OCI-LY7 (cell line): ENCODE results near the gene DNAH14. TPM values are rescaled to one million over a fixed set of nuclear protein-coding genes. Genes with fewer than 3 reads are reported as not detected.

Experiments
- BruUV-seq: library from RNA; stranded (reverse); fragments of 400-500 nt; replicated peaks from 2 replicates; lab custom pipeline; 2021; lab: Mats Ljungman, UMichigan
- CTCF ChIA-PET: fragments of 300-600 bp; sonication (Branson Sonifier 250); formaldehyde crosslinking; loops from one replicate; lab custom pipeline; 2022; ENCODE audit warnings: antibody characterized with exemption; ENCODE audit not compliant: unreplicated experiment; lab: Charles Lee
- POLR2A ChIA-PET: fragments of 300-600 bp; sonication (Branson Sonifier 250); formaldehyde crosslinking; loops from one replicate; lab custom pipeline; 2022; ENCODE audit warnings: antibody characterized with exemption; lab: Charles Lee
- DNase-seq: peaks from one replicate; pipeline ENCODE4 v3.0.0-alpha.2; 2015; ENCODE audit warnings: low spot score
- H2AFZ ChIP-seq: fragments of 200-600 bp; sonication (generic), shearing (Covaris generic); 2 replicates; pipeline ENCODE4 v1.6.1; 2014; ENCODE audit warnings: mild to moderate bottlenecking, antibody characterized with exemption, low read length, moderate library complexity
- H3K27ac ChIP-seq: fragments of 200-600 bp; sonication (generic); 2 replicates; pipeline ENCODE4 v1.5.1; 2014; ENCODE audit warnings: mixed run types, low read depth, mild to moderate bottlenecking, moderate library complexity, low read length, inconsistent platforms; ENCODE audit not compliant: poor library complexity, severe bottlenecking
- H3K36me3 ChIP-seq: fragments of 200-600 bp; sonication (generic); 2 replicates; pipeline ENCODE4 v1.6.1; 2014; ENCODE audit warnings: mild to moderate bottlenecking, antibody characterized with exemption, low read length, moderate library complexity, mixed read lengths; ENCODE audit not compliant: insufficient read depth
- H3K4me1 ChIP-seq: fragments of 200-600 bp; sonication (generic); 2 replicates; pipeline ENCODE4 v1.5.1; 2014; ENCODE audit warnings: mild to moderate bottlenecking, low read length; ENCODE audit not compliant: insufficient read depth, poor library complexity, severe bottlenecking
- H3K4me2 ChIP-seq: fragments of 200-600 bp; sonication (generic); 2 replicates; pipeline ENCODE4 v1.6.1; 2014; ENCODE audit warnings: mild to moderate bottlenecking, low read length
- H3K4me3 ChIP-seq: fragments of 200-600 bp; sonication (generic); 2 replicates; pipeline ENCODE4 v1.5.1; 2014; ENCODE audit warnings: mild to moderate bottlenecking, low read depth, low read length; ENCODE audit not compliant: poor library complexity, severe bottlenecking
- H3K79me2 ChIP-seq: fragments of 200-600 bp; sonication (generic); 2 replicates; pipeline ENCODE4 v1.6.1; 2016; ENCODE audit warnings: low read depth, mild to moderate bottlenecking, low read length, moderate library complexity, mixed read lengths; ENCODE audit not compliant: insufficient read depth
- H3K9me2 ChIP-seq: fragments of 200-600 bp; sonication (generic); 2 replicates; pipeline ENCODE4 v1.6.1; 2016; ENCODE audit warnings: mild to moderate bottlenecking, low read length, mixed read lengths; ENCODE audit not compliant: insufficient read depth
- H3K9me3 ChIP-seq: fragments of 200-600 bp; sonication (generic); 2 replicates; pipeline ENCODE4 v1.6.1; 2014; ENCODE audit warnings: mild to moderate bottlenecking, mixed run types, low read length, mixed read lengths
- H4K20me1 ChIP-seq: fragments of 200-600 bp; sonication (generic); 2 replicates; pipeline ENCODE4 v1.6.1; 2014; ENCODE audit warnings: mild to moderate bottlenecking, antibody characterized with exemption, low read length, moderate library complexity, mixed read lengths; ENCODE audit not compliant: insufficient read depth
- CTCF ChIP-seq: fragments of 200-600 bp; sonication (generic); conservative IDR thresholded peaks from 2 replicates; pipeline ENCODE4 v1.5.1; 2014; ENCODE audit warnings: mild to moderate bottlenecking, antibody characterized with exemption, low read length, moderate library complexity, mixed read lengths
- EZH2phosphoT487 ChIP-seq: fragments of 200-600 bp; sonication (generic); IDR thresholded peaks from 2 replicates; pipeline ENCODE4 v1.6.1; 2018; ENCODE audit warnings: low read depth, borderline replicate concordance, mild to moderate bottlenecking, mixed run types, antibody characterized with exemption, low read length, moderate library complexity, mixed read lengths
- intact Hi-C: fragments of 100-400 bp; cut with micrococcal nuclease; formaldehyde crosslinking; loops from one replicate; pipeline ENCODE4 v1.10.0; 2022; ENCODE audit not compliant: unreplicated experiment
- total RNA-seq, 2 experiments: library from RNA; depleted of rRNA in 1 of 2; stranded (reverse); fragments of >200 nt in 1 of 2; shearing (Covaris generic) in 1 of 2; gene quantifications; 2 replicates each; pipeline ENCODE4 v1.2.3, GENCODE V29; 2014 to 2022

The DNAH14 gene
- total RNA-seq, 2 experiments from 2014 or later: not detected

- DNase-seq: no peak
- intact Hi-C loops: no loop called here
- POLR2A ChIA-PET: no interaction called here
- no peaks in the 10 kb centered on the region for H3K9me3 ChIP-seq
- peaks cover 3% of the 10 kb centered on the region for H3K4me1 ChIP-seq
- CTCF ChIA-PET: no interaction called here
- TF ChIP-seq CTCF (no peak), EZH2phosphoT487 (no peak)
- no peak overlapping the region for H3K27ac ChIP-seq
- H4K20me1 ChIP-seq: no peaks in the 10 kb centered on the region
- no peaks in the 10 kb centered on the region for H3K79me2 ChIP-seq
- no peaks in the 10 kb centered on the region for H3K9me2 ChIP-seq
- no peaks in the 10 kb centered on the region for H3K36me3 ChIP-seq
- H3K4me3 ChIP-seq: no peak overlapping the region
- no TSS peak for BruUV-seq
- H3K4me2 ChIP-seq: no peak overlapping the region
- no peak overlapping the region for H2AFZ ChIP-seq
Measured at GRCh38 chr1:225349826-225350225, 420.4 kb downstream of the DNAH14 start.

- Histone ChIP-seq H4K20me1 (no peaks in the 10 kb centered on the region), H3K27ac (no peak overlapping the region), H3K79me2 (no peaks in the 10 kb centered on the region), H3K36me3 (no peaks in the 10 kb centered on the region), H3K4me3 (no peak overlapping the region), H3K4me1 (peaks cover 3% of the 10 kb centered on the region), H2AFZ (no peak overlapping the region), H3K9me2 (no peaks in the 10 kb centered on the region), H3K9me3 (no peaks in the 10 kb centered on the region), H3K4me2 (no peak overlapping the region)
- intact Hi-C loops: no loop called here
- CTCF ChIA-PET: no interaction called here
- BruUV-seq: no TSS peak
- DNase-seq: no peak
- TF ChIP-seq EZH2phosphoT487 (no peak), CTCF (no peak)
- POLR2A ChIA-PET: interaction anchor here (0.6 kb wide), 1 partner anchor 1648 kb away, joined by 3 read pairs; no protein-coding TSS in a partner anchor
Measured at GRCh38 chr1:225350872-225351271, 421.4 kb downstream of the DNAH14 start.

GRCh38 chr1:225354906-225355305, 425.4 kb downstream of the DNAH14 start:
- Histone ChIP-seq H3K27ac (no peak overlapping the region), H4K20me1 (no peaks in the 10 kb centered on the region), H3K4me1 (no peaks in the 10 kb centered on the region), H3K9me2 (no peaks in the 10 kb centered on the region), H3K36me3 (no peaks in the 10 kb centered on the region), H3K79me2 (no peaks in the 10 kb centered on the region), H3K4me3 (no peak overlapping the region), H3K4me2 (no peak overlapping the region), H2AFZ (no peak overlapping the region), H3K9me3 (no peaks in the 10 kb centered on the region)
- ChIA-PET POLR2A (no interaction called here), CTCF (no interaction called here)
- TF ChIP-seq EZH2phosphoT487 (no peak), CTCF (no peak)
- no TSS peak for BruUV-seq
- intact Hi-C loops: no loop called here
- no peak for DNase-seq
